Right ventricle myocardium inferior (tissue), 1 donor: Measurements from ENCODE around the gene SERTAD4. TPM values are rescaled to one million over a fixed set of nuclear protein-coding genes. Genes with fewer than 3 reads are reported as not detected.
A peak's percentile ranks its signal among the peaks of the same experiment; 100 is the strongest.

Experiments used
- ATAC-seq: fragments of 200-7000 bp; cut with Tn5 transposase; one replicate; pipeline ENCODE4 v1.9.1; 2020; ENCODE audit warnings: mild to moderate bottlenecking, moderate library complexity
- DNase-seq: peaks from one replicate; pipeline ENCODE4 v3.0.0; 2021; ENCODE audit errors: missing footprints
- intact Hi-C: fragments of 100-400 bp; cut with DNase I; formaldehyde crosslinking; loops from one replicate; pipeline ENCODE4 v1.11.0; 2022
- total RNA-seq: library from RNA; stranded (reverse); fragmentation: NEBNext Ultra II Directional; extraction: Animal tissue kit (Norgen Biotek cat#: 25700); gene quantifications from one replicate; pipeline ENCODE4 v1.2.1, GENCODE V29; 2021
- donor health status: DM: no; HTN: yes; CAD: no; lungs with severe emphysema.

The SERTAD4 gene
- total RNA-seq, 1 donor from 2014 or later = 5.1 TPM

- intact Hi-C loops = loop anchor here (5.0 kb wide), 1 partner anchor 54 kb away; no protein-coding TSS in a partner anchor
- DNase-seq (no peak), ATAC-seq (no peak)
Observed at GRCh38 chr1:210291081-210291764, 58.6 kb downstream of the SERTAD4 start.

GRCh38 chr1:210291786-210292230 lies 59.2 kb downstream of the SERTAD4 start:
- intact Hi-C loops = loop anchor here (5.0 kb wide), 1 partner anchor 55 kb away; no protein-coding TSS in a partner anchor
- no peak for DNase-seq
- no peak for ATAC-seq

- ATAC-seq = peak; percentile 40
- intact Hi-C loops = loop anchor here (5.0 kb wide), 1 partner anchor 55 kb away; no protein-coding TSS in a partner anchor
- peak; percentile 66 for DNase-seq
Observed at GRCh38 chr1:210292231-210292871, 59.8 kb downstream of the SERTAD4 start.

- peak; percentile 85 for DNase-seq
- peak; percentile 86 for ATAC-seq
- intact Hi-C loops = loop anchor here (5.0 kb wide), 1 partner anchor 56 kb away; no protein-coding TSS in a partner anchor
Observed at GRCh38 chr1:210293171-210293607, 60.6 kb downstream of the SERTAD4 start.

DNA sequence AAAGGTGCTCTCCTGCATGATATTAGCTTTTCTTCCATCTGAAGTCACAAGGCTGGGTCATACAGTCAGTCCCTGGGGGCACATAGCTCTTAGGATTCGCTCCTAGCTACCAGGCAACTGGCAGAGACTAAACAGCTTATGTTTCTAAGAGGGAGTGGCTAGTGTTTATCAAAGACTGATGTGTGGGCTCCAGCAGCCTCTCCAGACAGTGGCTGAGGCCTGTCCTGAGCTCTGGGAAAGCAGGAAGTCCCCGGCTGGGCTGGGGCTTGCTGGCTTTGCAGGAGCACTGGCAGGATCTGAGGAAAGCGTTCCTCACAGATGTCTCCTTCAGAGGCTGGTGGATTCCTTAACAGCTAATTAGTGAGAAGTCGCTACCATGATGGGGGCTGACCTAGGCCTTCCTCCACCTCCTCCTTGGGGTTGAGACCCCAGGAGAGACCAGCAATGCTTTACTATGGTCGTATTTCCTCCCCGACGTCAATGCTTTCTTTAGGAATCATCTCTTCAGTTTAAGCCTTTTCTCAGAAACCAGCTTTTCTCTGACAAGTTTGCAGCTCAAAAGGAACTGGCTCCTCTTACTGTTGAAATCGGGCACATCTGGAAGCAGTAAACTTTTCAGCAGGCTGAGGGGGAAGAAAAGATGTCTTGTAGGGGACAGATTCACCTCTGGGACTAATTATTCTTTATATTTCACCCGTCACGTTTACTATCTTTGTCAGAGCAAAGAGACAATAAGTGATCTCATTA lies 62.6 kb downstream of the SERTAD4 start:
- DNase-seq (peak; percentile 84), ATAC-seq (peak; percentile 70)
- intact Hi-C loops = loop anchor here (5.0 kb wide), 1 partner anchor 58 kb away; no protein-coding TSS in a partner anchor

Other genes starting within 250 kb of the SERTAD4 start
- 1.8 TPM for gene HHAT, start 96.1 kb downstream of the SERTAD4 start, total RNA-seq